AG04449 (cell line): ENCODE results near the gene GABPB2.

Experiments used
- CTCF ChIA-PET: fragments of 350-600 bp; formaldehyde crosslinking; extraction: SDS; loops from one replicate; lab custom pipeline; 2021; ENCODE audit warnings: antibody characterized with exemption; lab: Yijun Ruan, JAX
- POLR2A ChIA-PET: fragments of 400-600, 350-600 bp; formaldehyde crosslinking; extraction: SDS; loops from one replicate; lab custom pipeline; 2020; ENCODE audit warnings: antibody characterized with exemption, inconsistent platforms; lab: Yijun Ruan, JAX
- DNase-seq: peaks from one replicate; pipeline ENCODE4 v3.0.0-alpha.2; 2010; ENCODE audit warnings: low read depth, low spot score
- H3K4me3 ChIP-seq: 2 replicates; pipeline ENCODE4 v1.5.1; 2011; ENCODE audit warnings: low read depth, mild to moderate bottlenecking, control low read depth, low read length
- CTCF ChIP-seq: IDR thresholded peaks from one replicate; pipeline ENCODE4 v1.5.1; 2011; ENCODE audit warnings: mild to moderate bottlenecking, moderate library complexity, low read length, control low read depth, inconsistent platforms; ENCODE audit not compliant: insufficient read depth; ENCODE audit errors: missing control alignments

GABPB2 gene

GRCh38 chr1:151164732-151165280 is 94.2 kb downstream of the GABPB2 start:
- H3K4me3 ChIP-seq: peak overlapping the region; percentile 87
- POLR2A ChIA-PET: interaction anchor here (0.7 to 1.6 kb wide), 5 partner anchors 11 to 35 kb away, joined by 3 to 8 read pairs (median 3); partner anchors contain the start of genes SEMA6C, TMOD4 and VPS72
- CTCF ChIA-PET: interaction anchor here (0.6 to 19.8 kb wide), 8 partner anchors 9 to 189 kb away, joined by 3 to 412 read pairs (median 4); partner anchors contain the start of genes TMOD4 and TNFAIP8L2
- DNase-seq: no peak
- no peak for TF ChIP-seq CTCF

- POLR2A ChIA-PET: interaction anchor here (0.7 to 1.6 kb wide), 6 partner anchors 11 to 66 kb away, joined by 3 to 8 read pairs (median 3); partner anchors contain the start of genes SEMA6C, TMOD4 and VPS72
- CTCF ChIA-PET: interaction anchor here (0.8 to 19.8 kb wide), 7 partner anchors 10 to 141 kb away, joined by 3 to 412 read pairs (median 5); partner anchors contain the start of genes TMOD4 and TNFAIP8L2
- TF ChIP-seq CTCF: no peak
- DNase-seq: no peak
- H3K4me3 ChIP-seq: peak overlapping the region; percentile 87
Observed at GRCh38 chr1:151165281-151165737, 94.7 kb downstream of the GABPB2 start.

GRCh38 chr1:151165738-151166504 is 95.4 kb downstream of the GABPB2 start, which contains the start of the genes LYSMD1 and SCNM1:
Gene LYSMD1, minus strand, starts transcription at chr1:151165902. Its CDS starts 644 bp downstream, at chr1:151165258.
Gene SCNM1, plus strand, starts transcription at chr1:151166144. Its CDS starts 9 bp downstream, at chr1:151166153.
- peak within 1 kb of the TSS; percentile 99 for H3K4me3 ChIP-seq
- TF ChIP-seq CTCF: no peak
- DNase-seq: peak; percentile 95
- POLR2A ChIA-PET: interaction anchor here (0.8 to 1.6 kb wide), 5 partner anchors 10 to 115 kb away, joined by 3 to 8 read pairs (median 3); partner anchors contain the start of genes TMOD4 and VPS72
- CTCF ChIA-PET: interaction anchor here (0.8 to 19.8 kb wide), 9 partner anchors 10 to 142 kb away, joined by 3 to 412 read pairs (median 4); partner anchors contain the start of genes TMOD4 and TNFAIP8L2

- DNase-seq: no peak
- peak overlapping the region; percentile 99 for H3K4me3 ChIP-seq
- CTCF ChIA-PET: interaction anchor here (0.9 to 19.8 kb wide), 6 partner anchors 10 to 142 kb away, joined by 3 to 412 read pairs (median 16); partner anchors contain the start of genes TMOD4 and TNFAIP8L2
- POLR2A ChIA-PET: interaction anchor here (1.2 kb wide), 1 partner anchor 115 kb away, joined by 3 read pairs; no protein-coding TSS in a partner anchor
- no peak for TF ChIP-seq CTCF
Observed at GRCh38 chr1:151166505-151166956, 96.0 kb downstream of the GABPB2 start.

GRCh38 chr1:151167116-151167515 is 96.6 kb downstream of the GABPB2 start:
- no peak for TF ChIP-seq CTCF
- peak overlapping the region; percentile 99 for H3K4me3 ChIP-seq
- CTCF ChIA-PET: interaction anchor here (1.0 to 19.8 kb wide), 5 partner anchors 9 to 143 kb away, joined by 3 to 412 read pairs (median 29); partner anchors contain the start of genes TMOD4 and TNFAIP8L2
- POLR2A ChIA-PET: no interaction called here
- DNase-seq: no peak
